HG03354 (cell line): ENCODE measurements around the gene MRPL28.

ENCODE experiments used
- ATAC-seq: cut with Tn5 transposase; IDR thresholded peaks from one replicate; pipeline ENCODE4 v1.9.1; 2021; ENCODE audit warnings: mild to moderate bottlenecking; ENCODE audit not compliant: unreplicated experiment, poor library complexity, severe bottlenecking

The MRPL28 gene

GRCh38 chr16:375927-376816, 5.8 kb upstream of the MRPL28 start:
- ATAC-seq = no peak

GRCh38 chr16:375212-375611, 4.9 kb upstream of the MRPL28 start:
- ATAC-seq = no peak

- ATAC-seq = no peak
Observed at GRCh38 chr16:374616-374926, 4.2 kb upstream of the MRPL28 start.

GRCh38 chr16:373848-374615, 3.7 kb upstream of the MRPL28 start:
- ATAC-seq = no peak

GRCh38 chr16:373020-373598, 2.8 kb upstream of the MRPL28 start:
- no peak for ATAC-seq

- ATAC-seq = no peak
Observed at GRCh38 chr16:372302-372983, 2.1 kb upstream of the MRPL28 start.

- no peak for ATAC-seq
Observed at GRCh38 chr16:371515-372301, 1.4 kb upstream of the MRPL28 start.

GRCh38 chr16:370979-371514, 709 bp upstream of the MRPL28 start:
- ATAC-seq = no peak

- no peak for ATAC-seq
Observed at GRCh38 chr16:369866-370436, 387 bp downstream of the MRPL28 start.

GRCh38 chr16:369275-369865, 968 bp downstream of the MRPL28 start:
- no peak for ATAC-seq

GRCh38 chr16:368388-369158, 1.8 kb downstream of the MRPL28 start:
- ATAC-seq = no peak

GRCh38 chr16:367333-367903, 2.9 kb downstream of the MRPL28 start:
- no peak for ATAC-seq

- no peak for ATAC-seq
Observed at GRCh38 chr16:366476-366875, 3.9 kb downstream of the MRPL28 start.

- no peak for ATAC-seq
Observed at GRCh38 chr16:364595-365491, 5.5 kb downstream of the MRPL28 start.

GRCh38 chr16:363766-364490, 6.4 kb downstream of the MRPL28 start:
- ATAC-seq = no peak
